ENCODE results near the gene SPTB.
"Not testable (repeated sequence)": the region's sequence is repeated elsewhere in the genome, so short reads cannot be mapped to it uniquely, and the experiment has no call there.

SPTB gene

GRCh38 chr14:64818151-64818550, 61.6 kb downstream of the SPTB start:
- no peak for DNase-seq (ENCODE audit: low spot score)

- no peak for DNase-seq (ENCODE audit: low spot score)
Observed at GRCh38 chr14:64817631-64818030, 62.1 kb downstream of the SPTB start.

GRCh38 chr14:64816221-64816783, 63.4 kb downstream of the SPTB start:
- DNase-seq (ENCODE audit: low spot score), result no peak

- no peak for DNase-seq (ENCODE audit: low spot score)
Observed at GRCh38 chr14:64815257-64815656, 64.5 kb downstream of the SPTB start.

- DNase-seq (ENCODE audit: low spot score), result no peak
Observed at GRCh38 chr14:64812412-64812811, 67.3 kb downstream of the SPTB start.

- no peak for DNase-seq (ENCODE audit: low spot score)
Observed at GRCh38 chr14:64811676-64812075, 68.0 kb downstream of the SPTB start.

GRCh38 chr14:64808449-64808848, 71.3 kb downstream of the SPTB start:
- no peak for DNase-seq (ENCODE audit: low spot score)

- no peak for DNase-seq (ENCODE audit: low spot score)
Observed at GRCh38 chr14:64807551-64807950, 72.2 kb downstream of the SPTB start.

GRCh38 chr14:64806862-64807495, 72.7 kb downstream of the SPTB start:
- DNase-seq (ENCODE audit: low spot score), result no peak

GRCh38 chr14:64806202-64806861, 73.4 kb downstream of the SPTB start:
- DNase-seq (ENCODE audit: low spot score), result no peak

- not testable (repeated sequence) for DNase-seq (ENCODE audit: low spot score)
Observed at GRCh38 chr14:64805646-64806045, 74.1 kb downstream of the SPTB start.

GRCh38 chr14:64804754-64805260, 74.9 kb downstream of the SPTB start:
- no peak for DNase-seq (ENCODE audit: low spot score)

- no peak for DNase-seq (ENCODE audit: low spot score)
Observed at GRCh38 chr14:64801800-64802199, 77.9 kb downstream of the SPTB start.

- DNase-seq (ENCODE audit: low spot score), result no peak
Observed at GRCh38 chr14:64801046-64801445, 78.7 kb downstream of the SPTB start.

GRCh38 chr14:64800000-64800399, 79.7 kb downstream of the SPTB start:
- DNase-seq (ENCODE audit: low spot score), result no peak

- DNase-seq (ENCODE audit: low spot score), result no peak
Observed at GRCh38 chr14:64799555-64799954, 80.2 kb downstream of the SPTB start.

GRCh38 chr14:64796369-64796768, 83.3 kb downstream of the SPTB start:
- no peak for DNase-seq (ENCODE audit: low spot score)

GRCh38 chr14:64795921-64796320, 83.8 kb downstream of the SPTB start:
- no peak for DNase-seq (ENCODE audit: low spot score)

- no peak for DNase-seq (ENCODE audit: low spot score)
Observed at GRCh38 chr14:64795211-64795610, 84.5 kb downstream of the SPTB start.

GRCh38 chr14:64792871-64793560, 86.7 kb downstream of the SPTB start:
- no peak for DNase-seq (ENCODE audit: low spot score)

- no peak for DNase-seq (ENCODE audit: low spot score)
Observed at GRCh38 chr14:64792231-64792630, 87.5 kb downstream of the SPTB start.

GRCh38 chr14:64790478-64790877, 89.2 kb downstream of the SPTB start:
- no peak for DNase-seq (ENCODE audit: low spot score)

- no peak for DNase-seq (ENCODE audit: low spot score)
Observed at GRCh38 chr14:64789696-64790095, 90.0 kb downstream of the SPTB start.

All from D341Med (cell line).